Measurements from ENCODE around the gene RFESD.
"Not testable (repeated sequence)": the region's sequence is repeated elsewhere in the genome, so short reads cannot be mapped to it uniquely, and the experiment has no call there.

The RFESD gene

DNA sequence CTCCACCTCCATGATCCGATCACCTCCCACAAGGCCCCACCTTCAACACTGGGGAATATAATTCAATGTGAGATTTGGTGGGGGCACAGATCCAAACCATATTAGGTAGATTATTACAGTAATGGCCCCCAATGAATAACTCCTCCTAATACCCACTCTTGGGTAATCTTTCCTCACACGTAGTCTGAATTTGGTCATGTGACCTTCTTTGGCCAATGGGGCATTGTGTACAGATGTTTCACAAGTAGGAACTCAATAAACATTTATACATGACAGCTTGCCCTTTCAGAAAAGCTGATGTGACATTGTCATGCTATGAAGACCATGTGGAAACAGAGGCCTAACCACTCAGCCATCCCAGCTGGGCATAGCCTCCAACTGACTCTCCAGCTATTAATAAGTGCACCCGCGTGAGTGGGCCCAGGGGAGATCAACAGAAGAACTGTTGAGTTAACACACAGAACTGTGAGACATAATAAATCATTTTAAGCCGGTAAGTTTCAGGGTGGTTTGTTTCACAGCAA, 16.1 kb upstream of the RFESD start:
- no peak for DNase-seq

DNA sequence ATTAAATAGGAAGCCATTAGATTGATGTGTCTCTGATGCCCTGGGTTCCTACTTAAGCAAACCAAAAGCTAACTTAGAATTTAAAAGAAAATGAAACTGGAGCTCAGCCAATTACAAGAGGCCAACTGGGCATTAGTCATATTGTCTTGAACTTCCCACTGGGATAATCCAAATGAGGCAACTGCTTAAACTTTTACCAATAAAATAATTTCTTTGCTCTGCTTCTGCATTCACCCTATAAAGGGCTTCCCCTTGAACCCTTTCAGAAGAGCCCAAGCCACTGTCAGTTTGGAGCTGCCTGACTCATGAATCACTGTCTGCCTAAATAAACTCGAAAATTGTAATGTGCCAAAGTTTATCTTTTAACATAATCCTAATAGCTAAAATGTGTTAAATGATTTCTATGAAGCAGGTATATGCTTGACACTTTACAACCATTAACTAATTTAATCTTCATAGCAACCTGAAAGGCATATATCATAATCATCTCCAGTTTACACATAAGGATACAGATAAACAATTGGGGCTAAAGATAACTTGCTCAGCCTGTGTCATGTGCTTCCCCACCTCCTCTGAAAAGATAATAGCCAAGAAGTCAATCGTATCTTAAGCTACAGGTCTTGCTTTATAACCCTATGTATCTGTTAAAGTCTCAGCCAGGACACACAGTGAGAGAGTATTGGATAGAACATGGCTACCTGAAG, 15.2 kb upstream of the RFESD start:
- peak; percentile 74 for DNase-seq

- DNase-seq, result peak; percentile 78
Observed at GRCh38 chr5:95631991-95632675, 14.4 kb upstream of the RFESD start.

DNA sequence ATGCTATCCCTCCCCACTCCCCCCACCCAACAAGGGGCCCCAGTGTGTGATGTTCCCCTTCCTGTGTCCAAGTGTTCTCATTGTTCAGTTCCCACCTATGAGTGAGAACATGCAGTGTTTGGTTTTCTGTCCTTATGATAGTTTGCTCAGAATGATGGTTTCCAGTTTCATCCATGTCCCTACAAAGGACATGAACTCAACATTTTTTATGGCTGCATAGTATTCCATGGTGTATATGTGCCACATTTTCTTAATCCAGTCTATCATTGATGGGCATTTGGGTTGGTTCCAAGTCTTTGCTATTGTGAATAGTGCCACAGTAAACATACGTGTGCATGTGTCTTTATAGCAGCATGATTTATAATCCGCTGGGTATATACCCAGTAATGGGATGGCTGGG, 13.6 kb upstream of the RFESD start:
- DNase-seq, result not testable (repeated sequence)

GRCh38 chr5:95633671-95634070, 12.9 kb upstream of the RFESD start:
- no peak for DNase-seq

GRCh38 chr5:95634081-95634480, 12.5 kb upstream of the RFESD start:
- DNase-seq, result no peak

DNA sequence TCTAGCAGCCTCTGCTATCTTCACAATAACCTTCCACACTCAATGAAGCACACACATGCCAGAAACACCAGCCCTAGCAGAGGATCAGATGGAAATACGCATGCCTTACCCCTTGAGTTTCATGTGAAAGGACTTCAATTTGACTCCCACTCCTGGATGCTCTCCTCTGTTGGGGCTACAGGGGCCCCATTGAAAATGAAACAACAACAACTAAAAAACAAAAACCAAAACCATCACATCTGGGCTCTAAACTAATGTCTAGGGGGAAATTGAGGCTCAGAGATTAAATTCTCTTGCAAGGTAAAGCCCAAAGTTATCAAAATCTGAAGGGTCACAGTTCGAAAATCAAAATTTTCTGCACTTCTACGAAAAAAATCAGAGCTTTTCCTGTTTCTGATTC, 7.9 kb upstream of the RFESD start:
- no peak for DNase-seq

GRCh38 chr5:95641741-95642220, 4.8 kb upstream of the RFESD start:
- DNase-seq, result peak; percentile 17

DNA sequence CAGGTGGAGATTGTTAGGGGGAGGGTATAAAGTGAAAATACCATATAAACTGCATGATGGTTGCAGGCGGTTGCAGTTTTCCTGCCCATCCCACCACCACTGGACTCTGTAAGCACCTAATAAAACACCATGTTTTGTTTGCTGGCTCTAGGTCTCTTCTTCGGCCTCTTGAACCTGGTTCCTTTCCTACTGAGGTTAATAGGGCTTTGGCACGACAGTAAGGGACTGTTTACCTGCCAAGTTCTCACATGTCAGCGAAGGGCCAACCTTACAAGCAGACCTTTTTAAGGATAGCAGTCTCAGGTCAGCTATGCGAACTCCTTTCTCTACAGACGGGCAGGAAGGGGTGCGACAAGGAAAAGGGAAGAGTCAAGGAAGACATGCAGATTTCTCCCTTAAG, 3.4 kb upstream of the RFESD start:
- DNase-seq, result no peak

DNA sequence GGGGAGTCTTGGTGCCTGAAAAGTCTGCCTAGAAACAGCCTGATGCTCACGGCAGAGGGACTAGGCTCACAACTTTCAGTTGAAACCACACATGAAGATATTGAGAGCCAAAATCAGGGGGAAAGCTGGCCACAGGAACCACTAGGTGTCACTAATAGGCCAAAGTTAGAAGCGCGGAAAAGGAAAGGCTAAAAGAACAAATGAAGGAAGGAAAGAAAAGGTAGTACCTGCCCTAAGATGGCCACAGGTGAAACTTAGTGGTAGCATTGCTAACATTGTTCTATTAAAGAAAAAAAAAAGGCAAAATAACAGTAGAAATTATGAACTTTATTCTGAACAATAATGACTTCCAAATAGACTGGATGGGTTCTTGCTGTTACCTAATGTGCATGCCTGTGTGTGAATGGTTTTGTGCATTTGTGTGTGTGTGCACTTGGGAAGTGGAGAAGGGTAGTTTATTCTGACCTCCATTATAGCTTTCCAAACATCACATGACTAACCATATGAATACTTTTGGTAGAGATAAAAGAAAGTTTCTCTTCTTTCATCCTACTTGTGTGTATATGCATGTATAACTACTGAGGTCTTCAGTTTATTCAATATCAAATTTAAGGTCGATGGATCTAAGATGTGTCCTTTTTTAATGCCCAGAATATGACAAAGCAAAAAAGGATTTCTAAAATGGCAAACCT, 2.1 kb upstream of the RFESD start:
- DNase-seq, result peak; percentile 47

DNA sequence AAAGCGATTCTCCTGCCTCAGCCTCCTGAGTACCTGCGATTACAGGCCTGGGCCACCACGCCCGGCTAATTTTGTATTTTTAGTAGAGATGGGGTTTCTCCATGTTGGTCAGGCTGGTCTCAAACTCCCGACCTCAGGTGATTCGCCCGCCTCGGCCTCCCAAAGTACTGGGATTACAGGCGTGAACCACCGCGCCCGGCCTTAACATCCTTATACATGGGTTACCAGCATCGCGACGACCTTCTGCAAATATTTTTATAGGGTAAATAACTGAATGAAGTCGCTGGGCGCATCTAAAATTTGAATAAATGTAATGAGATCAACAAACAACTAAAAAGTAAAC, 380 bp upstream of the RFESD start:
- not testable (repeated sequence) for DNase-seq

- no peak for DNase-seq
Observed at GRCh38 chr5:95647886-95648860, 1.6 kb downstream of the RFESD start.

DNA sequence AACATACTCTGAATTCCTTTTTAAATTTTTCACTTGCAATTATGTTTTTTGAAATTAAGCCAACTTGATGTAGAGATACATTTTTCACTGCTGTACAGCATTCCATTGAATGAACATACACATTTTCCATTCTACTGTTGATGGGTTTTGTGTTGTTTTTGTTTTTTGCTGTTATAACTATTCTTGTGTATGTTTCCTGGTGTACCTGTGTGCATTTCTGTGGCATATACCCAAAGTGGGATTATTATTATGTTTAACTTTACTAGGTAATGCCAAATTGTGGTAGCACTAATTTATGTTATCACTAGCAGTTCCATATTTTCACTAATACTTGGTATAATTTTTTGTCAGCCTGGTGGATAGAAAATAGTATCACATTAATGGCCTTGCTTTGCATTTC, 2.7 kb downstream of the RFESD start:
- DNase-seq, result no peak

DNA sequence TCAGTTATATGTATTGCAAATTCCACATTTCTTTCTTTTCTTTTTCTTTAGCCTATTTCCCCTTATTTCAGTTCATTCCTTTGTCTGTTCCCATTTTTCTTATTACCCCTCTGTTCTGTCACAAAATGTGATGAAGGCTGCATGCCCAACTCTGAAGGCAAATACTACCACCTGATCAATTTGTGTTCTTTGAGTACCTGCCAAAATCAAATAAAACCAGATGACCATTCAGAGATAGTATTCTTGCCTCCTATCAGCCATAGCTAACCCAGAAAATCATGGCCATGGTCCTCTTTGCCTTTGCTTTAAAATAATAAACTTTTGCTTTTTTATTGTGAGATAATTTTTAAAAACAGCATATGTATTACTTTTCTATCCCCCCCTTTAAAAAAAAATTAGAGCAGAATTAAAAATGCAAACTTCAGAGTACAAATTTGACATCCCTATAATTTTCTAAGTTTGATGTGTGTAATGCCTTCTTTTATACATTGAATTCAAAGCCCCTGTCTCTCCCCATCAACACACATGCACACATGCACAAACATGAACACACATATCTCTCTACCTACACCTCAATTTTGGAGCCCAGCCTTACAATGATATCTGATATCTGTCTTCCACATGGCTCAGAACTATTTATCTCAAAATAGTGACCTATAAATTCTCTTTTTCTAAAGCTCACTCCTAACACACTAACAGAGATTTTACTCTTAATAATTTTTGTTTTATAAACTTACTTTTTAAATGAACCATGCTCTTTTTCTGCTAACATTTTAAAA, 3.5 kb downstream of the RFESD start:
- no peak for DNase-seq

DNA sequence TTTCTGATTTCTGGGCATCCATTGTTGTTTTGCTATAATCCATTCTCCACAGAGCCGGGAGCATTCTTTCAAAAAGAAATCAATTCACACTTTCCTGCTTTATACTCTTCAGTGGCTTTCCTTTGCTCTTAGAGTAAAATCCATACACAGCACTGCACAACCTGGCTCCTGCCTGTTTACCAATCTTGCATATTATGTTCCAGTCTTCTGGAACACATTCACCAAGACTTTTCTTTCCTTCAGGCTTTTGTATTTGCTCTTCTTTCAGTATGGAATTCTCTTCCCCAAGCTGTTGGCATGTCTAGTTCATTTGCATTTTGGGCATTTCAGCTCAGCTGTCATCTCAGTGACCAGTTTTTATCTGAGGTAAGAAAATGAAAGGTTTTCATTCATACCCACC, 6.3 kb downstream of the RFESD start:
- no peak for DNase-seq

DNA sequence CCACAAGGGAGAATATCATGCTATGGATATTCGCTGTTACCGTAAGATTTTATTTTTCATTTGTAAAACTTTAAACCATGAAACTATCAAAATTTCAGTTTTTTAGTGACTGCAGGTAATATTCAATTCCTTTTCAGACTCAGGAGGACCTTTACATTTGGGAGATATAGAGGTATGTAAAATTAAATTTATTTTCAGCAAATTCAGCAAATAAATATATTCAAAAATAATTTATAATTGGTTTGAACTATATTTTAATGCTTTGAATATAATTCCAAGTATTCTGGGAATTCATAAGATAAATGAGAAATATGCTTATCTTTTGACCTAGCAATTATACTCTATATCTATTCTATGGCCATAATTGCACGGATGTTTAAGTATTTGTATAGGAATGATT, 7.6 kb downstream of the RFESD start:
- no peak for DNase-seq

- DNase-seq, result no peak
Observed at GRCh38 chr5:95655575-95655974, 9.0 kb downstream of the RFESD start.

GRCh38 chr5:95660060-95660459, 13.5 kb downstream of the RFESD start:
- no peak for DNase-seq

GRCh38 chr5:95662946-95663345, 16.4 kb downstream of the RFESD start:
- no peak for DNase-seq

DNA sequence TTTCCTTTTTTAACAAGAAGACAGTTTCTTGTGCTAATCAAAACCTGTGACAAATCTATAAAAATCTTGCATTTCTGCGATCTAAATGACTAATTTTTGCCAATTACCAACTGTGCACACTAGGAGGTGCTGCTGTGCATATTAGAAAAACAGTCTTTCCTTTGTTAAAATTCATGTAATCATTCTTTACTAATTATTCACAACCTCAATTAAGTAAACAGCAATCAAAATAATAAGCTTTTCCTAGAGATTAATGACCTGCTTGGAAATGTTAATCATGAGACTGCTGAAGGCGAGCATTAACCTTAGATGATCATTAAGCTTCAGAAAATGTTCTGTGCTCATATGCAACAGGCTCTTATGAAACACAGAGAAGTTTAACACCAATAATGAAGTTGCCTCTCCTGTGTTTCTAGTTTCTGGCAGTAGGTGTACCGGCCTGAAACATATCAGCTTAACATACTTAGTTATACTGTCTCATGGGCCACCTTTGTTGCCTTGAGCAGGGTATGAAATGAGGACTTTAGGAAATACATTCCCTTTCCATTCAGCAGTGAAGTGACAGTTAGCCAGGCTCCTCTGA, 17.7 kb downstream of the RFESD start:
- peak; percentile 36 for DNase-seq

- no peak for DNase-seq
Observed at GRCh38 chr5:95667061-95667618, 20.6 kb downstream of the RFESD start.
